HepG2 (cell line): Measurements from ENCODE around the gene MROH2A. TPM values are rescaled to one million over a fixed set of nuclear protein-coding genes. Genes with fewer than 3 reads are reported as not detected.

Source experiments
- ATAC-seq: fragments of 200-7000 bp; cut with Tn5 transposase; 3 replicates; pipeline ENCODE4 v1.9.1; 2020; ENCODE audit warnings: mild to moderate bottlenecking, moderate library complexity
- BruUV-seq: library from RNA; stranded (reverse); fragments of 400-500 nt; replicated peaks from 2 replicates; lab custom pipeline; 2021; lab: Mats Ljungman, UMichigan
- CTCF ChIA-PET: fragments of 300-600 bp; formaldehyde crosslinking; extraction: SDS; loops from one replicate; lab custom pipeline; 2021; ENCODE audit warnings: low total read pairs, inconsistent platforms, low intra/inter-chr PET ratio; lab: Yijun Ruan, JAX
- POLR2A ChIA-PET: fragments of 350-600 bp; sonication (Branson Sonifier 250); formaldehyde crosslinking; loops from one replicate; lab custom pipeline; 2020; ENCODE audit warnings: antibody characterized with exemption, inconsistent platforms; lab: Yijun Ruan, JAX
- DNase-seq: peaks from one replicate; pipeline ENCODE4 v3.0.0-alpha.2; 2015; ENCODE audit warnings: low spot score
- FAIRE-seq: peaks from 3 replicates; lab custom pipeline; 2011; peaks lifted over from hg19 to GRCh38; lab: Jason Lieb, UNC
- H2AFZ ChIP-seq: one replicate; pipeline ENCODE4 v1.6.1; 2011; ENCODE audit warnings: low read length, inconsistent platforms
- H3K27ac ChIP-seq: fragments of 300-600 bp; 3 replicates; pipeline ENCODE4 v1.8.0; 2011; ENCODE audit warnings: mixed run types, mild to moderate bottlenecking, mixed read lengths, low read length, inconsistent platforms; ENCODE audit not compliant: insufficient read depth; ENCODE audit errors: extremely low read length
- H3K27me3 ChIP-seq, 2 experiments: fragments of 200-600 bp in 1 of 2; 2 replicates in 1 of 2; 3 replicates in 1 of 2; pipeline versions ENCODE4 v1.6.0 to v1.8.0; 2011; ENCODE audit warnings: low read length in 2 of 2, mild to moderate bottlenecking in 2 of 2, moderate library complexity in 2 of 2, inconsistent platforms in 1 of 2; ENCODE audit not compliant: insufficient read depth in 2 of 2, control insufficient read depth in 1 of 2
- H3K36me3 ChIP-seq, 2 experiments: fragments of 200-600 bp in 1 of 2; replicated peaks in 1 of 2; 2 replicates in 1 of 2; 3 replicates in 1 of 2; pipeline versions ENCODE4 v1.5.1 to v1.8.0; 2011; ENCODE audit warnings: low read length in 2 of 2, inconsistent platforms in 1 of 2; ENCODE audit not compliant: insufficient read depth in 2 of 2, control insufficient read depth in 1 of 2
- H3K4me1 ChIP-seq: 2 replicates; pipeline ENCODE4 v1.5.1; 2012; ENCODE audit warnings: low read length, inconsistent platforms; ENCODE audit not compliant: insufficient read depth
- H3K4me2 ChIP-seq: 2 replicates; pipeline ENCODE4 v1.6.0; 2011; ENCODE audit warnings: low read depth, low read length, inconsistent platforms
- H3K4me3 ChIP-seq, 3 experiments: fragments of 200-600 bp in 1 of 3; sonication (generic), shearing (Covaris generic) in 1 of 3; replicated peaks in 1 of 3; 2 replicates each; pipeline ENCODE4 v1.5.1; 2011 to 2016; ENCODE audit warnings: low read length in 3 of 3, inconsistent platforms in 2 of 3, low read depth in 2 of 3, mild to moderate bottlenecking in 2 of 3, control low read depth in 1 of 3, mixed read lengths in 1 of 3; ENCODE audit not compliant: insufficient read depth in 1 of 3
- H3K79me2 ChIP-seq: one replicate; pipeline ENCODE4 v1.6.1; 2011; ENCODE audit warnings: low read length, inconsistent platforms; ENCODE audit not compliant: insufficient read depth
- H3K9ac ChIP-seq: 2 replicates; pipeline ENCODE4 v1.6.0; 2011; ENCODE audit warnings: mild to moderate bottlenecking, low read depth, low read length, inconsistent platforms; ENCODE audit not compliant: insufficient read depth
- H3K9me3 ChIP-seq: 2 replicates; pipeline ENCODE4 v1.5.1; 2012; ENCODE audit warnings: mild to moderate bottlenecking, low read length
- H4K20me1 ChIP-seq: 2 replicates; pipeline ENCODE4 v1.6.0; 2011; ENCODE audit warnings: inconsistent platforms, mild to moderate bottlenecking, low read length, moderate library complexity; ENCODE audit not compliant: insufficient read depth
- AGO1 ChIP-seq: fragments of 200-400 bp; formaldehyde crosslinking; IDR thresholded peaks from 2 replicates; pipeline ENCODE4 v1.6.1; 2017; ENCODE audit warnings: mild to moderate bottlenecking, low read depth, low read length, moderate library complexity; ENCODE audit not compliant: poor library complexity, severe bottlenecking
- ARNT ChIP-seq: fragments of 450-650 bp; IDR thresholded peaks from 2 replicates; pipeline ENCODE4 v1.6.1; 2017
- IRF9 ChIP-seq: sonication (generic); formaldehyde crosslinking; IDR thresholded peaks from 2 replicates; pipeline ENCODE4 v1.8.0; 2022; ENCODE audit warnings: missing genetic modification reagents, mild to moderate bottlenecking, borderline replicate concordance
- JARID2 ChIP-seq: sonication (generic); formaldehyde crosslinking; IDR thresholded peaks from 2 replicates; pipeline ENCODE4 v1.8.1; 2023; ENCODE audit warnings: missing genetic modification reagents, inconsistent platforms; ENCODE audit not compliant: insufficient replicate concordance
- JUN ChIP-seq: sonication (generic); formaldehyde crosslinking; IDR thresholded peaks from 2 replicates; pipeline ENCODE4 v1.4.0; 2020; ENCODE audit warnings: mild to moderate bottlenecking, missing genetic modification reagents
- MLXIP ChIP-seq: sonication (generic); formaldehyde crosslinking; IDR thresholded peaks from 2 replicates; pipeline ENCODE4 v1.9.0; 2021; ENCODE audit warnings: missing genetic modification reagents, borderline replicate concordance
- NFKB2 ChIP-seq: sonication (generic); formaldehyde crosslinking; IDR thresholded peaks from 2 replicates; pipeline ENCODE4 v1.4.0; 2020; ENCODE audit warnings: missing genetic modification reagents, borderline replicate concordance
- RAD21 ChIP-seq: fragments of 450-650 bp; formaldehyde crosslinking; IDR thresholded peaks from 2 replicates; pipeline ENCODE4 v1.5.0; 2020; ENCODE audit warnings: mild to moderate bottlenecking
- RBM39 ChIP-seq: fragments of 200-400 bp; formaldehyde crosslinking; IDR thresholded peaks from one replicate; pipeline ENCODE4 v1.6.1; 2018; ENCODE audit warnings: antibody characterized with exemption, mild to moderate bottlenecking, low read depth, low read length; ENCODE audit not compliant: poor library complexity, severe bottlenecking
- REL ChIP-seq: sonication (generic); formaldehyde crosslinking; conservative IDR thresholded peaks from 2 replicates; pipeline ENCODE4 v1.8.0; 2022; ENCODE audit warnings: mild to moderate bottlenecking, missing genetic modification reagents, moderate library complexity
- SKI ChIP-seq: fragments of 450-650 bp; IDR thresholded peaks from one replicate; pipeline ENCODE4 v1.6.1; 2018; ENCODE audit warnings: mild to moderate bottlenecking; ENCODE audit not compliant: partially characterized antibody
- SOX6 ChIP-seq, 2 experiments: fragments of 450-650 bp in 1 of 2; sonication (generic) in 1 of 2; formaldehyde crosslinking in 1 of 2; IDR thresholded peaks; 2 replicates each; pipeline versions ENCODE4 v1.4.0 to v1.6.1; 2017 to 2020; ENCODE audit warnings: antibody characterized with exemption in 1 of 2, mild to moderate bottlenecking in 1 of 2, missing genetic modification reagents in 1 of 2
- TFDP1 ChIP-seq: IDR thresholded peaks from 2 replicates; pipeline ENCODE4 v1.6.1; 2016; ENCODE audit warnings: missing compliant biosample characterization, missing genetic modification reagents, borderline replicate concordance
- YEATS2 ChIP-seq: sonication (generic); formaldehyde crosslinking; IDR thresholded peaks from 2 replicates; pipeline ENCODE4 v1.4.0; 2020; ENCODE audit warnings: missing genetic modification reagents, borderline replicate concordance
- ZMYM2 ChIP-seq: sonication (generic); formaldehyde crosslinking; IDR thresholded peaks from 2 replicates; pipeline ENCODE4 v1.8.0; 2022; ENCODE audit warnings: mild to moderate bottlenecking, missing genetic modification reagents
- ZNF354B ChIP-seq: sonication (generic); formaldehyde crosslinking; IDR thresholded peaks from 2 replicates; pipeline ENCODE4 v1.8.0; 2022; ENCODE audit warnings: mild to moderate bottlenecking, missing genetic modification reagents
- ZNF883 ChIP-seq: sonication (generic); formaldehyde crosslinking; IDR thresholded peaks from 2 replicates; pipeline ENCODE4 v1.5.1; 2020; ENCODE audit warnings: mild to moderate bottlenecking, missing genetic modification reagents; ENCODE audit errors: not compliant biosample characterization
- WGBS: methylation state at CpG from one replicate; pipeline ENCODE4 v1.1.6; 2017; ENCODE audit warnings: low lambda C conversion rate; 5-methylcytosine and 5-hydroxymethylcytosine counted together
- in situ Hi-C: cut with HindIII; loops from 2 replicates; pipeline ENCODE4 v1.10.0; 2017; ENCODE audit warnings: low pct_unique_long_range_greater_than_20kb; ENCODE audit not compliant: extremely low pct_ligation_motif_present
- intact Hi-C: fragments of 100-400 bp; cut with micrococcal nuclease; formaldehyde crosslinking; loops from one replicate; pipeline ENCODE4 v1.10.0; 2022; ENCODE audit not compliant: unreplicated experiment
- polyA plus RNA-seq, 8 experiments: library from polyadenylated mRNA; depleted of rRNA in 3 of 8; stranded (reverse) in 7 of 8; unstranded in 1 of 8; fragments of >200 nt; fragmentation: Illumina TruSeq in 4 of 8; extraction: Trizol in 4 of 8; gene quantifications; 2 replicates each; pipeline versions ENCODE4 v1.2.1 to v1.2.3, GENCODE V29; 2011 to 2016; ENCODE audit warnings: low read depth in 4 of 8, missing spikeins in 1 of 8, mixed read lengths in 1 of 8; ENCODE audit not compliant: insufficient read depth in 1 of 8
- total RNA-seq, 5 experiments: library from RNA; depleted of rRNA; stranded (reverse); fragments of >200 nt; fragmentation: Illumina TruSeq; extraction: Trizol; gene quantifications; 2 replicates each; pipeline ENCODE4 v1.2.3, GENCODE V29; 2016; ENCODE audit warnings: low read depth in 1 of 5

MROH2A gene
- total and polyA plus RNA-seq, 2 of the 13 experiments (the other 11 are each of a cell fraction or from before 2014, with no cell fraction given) = 0.03 to 0.04 TPM

- TF ChIP-seq JUN (CRISPR knock-in tag) (no peak), RBM39 (no peak), REL (no peak), ARNT (no peak), ZMYM2 (CRISPR knock-in tag) (no peak), JARID2 (CRISPR knock-in tag) (no peak), ZNF354B (CRISPR knock-in tag) (no peak), TFDP1 (no peak)
These were observed 66.7 kb downstream of the MROH2A start (continued) for GRCh38 chr2:233844836-233845235.

- no TSS peak for BruUV-seq
- H3K27ac ChIP-seq = no peak overlapping the region
- no peak overlapping the region for H2AFZ ChIP-seq
- no peak overlapping the region for H3K9ac ChIP-seq
- in situ Hi-C loops (loop anchor here (25.0 kb wide), 1 partner anchor 533 kb away; the partner anchor contains the start of gene SAG), intact Hi-C loops (no loop called here)
- FAIRE-seq = no peak
- 100% methylated on average over 1 of the region's 1 CpG for WGBS
- H3K36me3 ChIP-seq = peaks cover 65 to 98% of the 10 kb centered on the region in 2 experiments
- no peak for DNase-seq
- no peaks in the 10 kb centered on the region for H3K9me3 ChIP-seq
- peaks cover 2% of the 10 kb centered on the region; the same call in 1 of the 2 replicates for H3K4me1 ChIP-seq
- CTCF ChIA-PET = no interaction called here
- H3K4me3 ChIP-seq = no peak overlapping the region
- H3K79me2 ChIP-seq = peaks cover 12% of the 10 kb centered on the region
- ATAC-seq = no peak
- H3K27me3 ChIP-seq = no peaks in the 10 kb centered on the region
- H4K20me1 ChIP-seq = peaks cover 7% of the 10 kb centered on the region; the same call in 1 of the 2 replicates
- no peak overlapping the region for H3K4me2 ChIP-seq
- POLR2A ChIA-PET = no interaction called here
- TF ChIP-seq RAD21 (CRISPR knock-in tag) (no peak), NFKB2 (CRISPR knock-in tag) (no peak), AGO1 (no peak), MLXIP (CRISPR knock-in tag) (no peak), IRF9 (CRISPR knock-in tag) (no peak), YEATS2 (CRISPR knock-in tag) (no peak), SKI (no peak), SOX6 (IDR thresholded peaks at IDR 0.05) (no peak), SOX6 (CRISPR knock-in tag; IDR thresholded peaks at IDR 0.05) (no peak), ZNF883 (CRISPR knock-in tag) (no peak)
These were observed 67.4 kb downstream of the MROH2A start for GRCh38 chr2:233845301-233846060.
